Psoas muscle (tissue), 8 donors: ENCODE data around the gene CCDC60. TPM values are rescaled to one million over a fixed set of nuclear protein-coding genes. Genes with fewer than 3 reads are reported as not detected.

Experiments
- ATAC-seq, 4 donors: fragments of 200-7000 bp; cut with Tn5 transposase; one replicate each; pipeline ENCODE4 v1.9.1; 2020; ENCODE audit warnings: moderate library complexity in 3 of 4, mild to moderate bottlenecking in 2 of 4
- DNase-seq, 2 donors: peaks; one replicate each; pipeline ENCODE4 v3.0.0-alpha.2; 2020
- H3K27ac ChIP-seq: fragments of 200-600 bp; one replicate; pipeline ENCODE4 v1.8.0; 2022
- H3K27me3 ChIP-seq, 3 donors: fragments of 200-600 bp in 1 of 3; one replicate each; pipeline versions ENCODE4 v1.6.1 to v1.8.0; 2013 to 2022; ENCODE audit warnings: low read length in 2 of 3, mild to moderate bottlenecking in 2 of 3, moderate library complexity in 1 of 3; ENCODE audit not compliant: insufficient read depth in 3 of 3
- H3K36me3 ChIP-seq, 2 donors: fragments of 200-600 bp in 1 of 2; one replicate each; pipeline versions ENCODE4 v1.6.1 to v1.8.0; 2013 to 2022; ENCODE audit warnings: low read depth in 1 of 2, mild to moderate bottlenecking in 1 of 2, moderate library complexity in 1 of 2; ENCODE audit not compliant: insufficient read depth in 1 of 2
- H3K4me1 ChIP-seq: fragments of 200-600 bp; one replicate; pipeline ENCODE4 v1.8.0; 2022
- H3K4me3 ChIP-seq: fragments of 200-600 bp; one replicate; pipeline ENCODE4 v1.8.0; 2022; ENCODE audit warnings: mild to moderate bottlenecking
- H3K9me3 ChIP-seq: fragments of 200-600 bp; one replicate; pipeline ENCODE4 v1.8.0; 2022
- CTCF ChIP-seq: fragments of 200-600 bp; IDR thresholded peaks from one replicate; pipeline ENCODE4 v1.8.0; 2022; ENCODE audit warnings: antibody characterized with exemption
- WGBS, 3 donors: extraction: QIAGEN DNeasy Blood & Tissue Kit; methylation state at CpG; one replicate each; pipeline versions ENCODE4 v1.1.6 to v1.1.7; 2013; 5-methylcytosine and 5-hydroxymethylcytosine counted together
- intact Hi-C, 2 donors: fragments of 100-400 bp; cut with DNase I; formaldehyde crosslinking; loops; one replicate each; pipeline versions ENCODE4 v1.11.0 to v1.14.2; 2022
- polyA plus RNA-seq, 3 donors: library from polyadenylated mRNA; stranded (reverse); fragments of 200-250 nt; gene quantifications; one replicate each; pipeline ENCODE4 v1.2.3, GENCODE V29; 2013
- total RNA-seq, 4 donors: library from RNA; stranded (reverse); fragmentation: NEBNext Ultra II Directional in 2 of 4; extraction: Animal tissue kit (Norgen Biotek cat#: 25700) in 2 of 4; gene quantifications; one replicate each; pipeline versions ENCODE4 v1.2.1 to v1.2.4, GENCODE V29; 2021 to 2023
- donor health status: healthy with polysubstance abuse.
- donor health status: DM: no; HTN: no; CAD: no; lungs with moderate emphysema.
- donor health status: Bipolar disorder and iron deficiency.
- donor health status: healthy.
- donor health status: DM: yes; HTN: yes; CAD: no.
- donor health status: DM: no; HTN: no; CAD: no.
- donor health status: DM: no; HTN: no; CAD: no.
- donor health status: DM: yes; HTN: yes; CAD: no.

The CCDC60 gene
- total and polyA plus RNA-seq, 7 donors = not detected

- Histone ChIP-seq H3K4me3 (no peak overlapping the region), H3K27ac (no peak overlapping the region), H3K4me1 (no peaks in the 10 kb centered on the region), H3K36me3 (no peaks in the 10 kb centered on the region), H3K27me3 (no peaks in the 10 kb centered on the region), H3K9me3 (no peaks in the 10 kb centered on the region)
- no peak for TF ChIP-seq CTCF
- intact Hi-C loops = no loop called here
- no peak for ATAC-seq
- no peak for DNase-seq
- 81 to 97% (median 93%) methylated on average over 1 of the region's 1 CpG for WGBS, 3 donors
Observed at GRCh38 chr12:119573086-119573485, 238.6 kb downstream of the CCDC60 start.

GRCh38 chr12:119574255-119574654 lies 239.7 kb downstream of the CCDC60 start:
- no peak overlapping the region for H3K4me3 ChIP-seq
- no peak overlapping the region for H3K27ac ChIP-seq
- intact Hi-C loops = no loop called here
- no peak for ATAC-seq
- no peak for TF ChIP-seq CTCF
- no peaks in the 10 kb centered on the region for H3K27me3 ChIP-seq
- DNase-seq = no peak
- no peaks in the 10 kb centered on the region for H3K9me3 ChIP-seq
- 90 to 94% (median 92%) methylated on average over 1 of the region's 1 CpG for WGBS, 3 donors
- no peaks in the 10 kb centered on the region for H3K36me3 ChIP-seq
- no peaks in the 10 kb centered on the region for H3K4me1 ChIP-seq

GRCh38 chr12:119576118-119576810 lies 241.7 kb downstream of the CCDC60 start:
- Histone ChIP-seq H3K27ac (no peak overlapping the region), H3K4me1 (no peaks in the 10 kb centered on the region), H3K36me3 (no peaks in the 10 kb centered on the region), H3K9me3 (no peaks in the 10 kb centered on the region), H3K4me3 (no peak overlapping the region), H3K27me3 (no peaks in the 10 kb centered on the region)
- intact Hi-C loops = no loop called here
- WGBS, 3 donors = 63 to 69% (median 69%) methylated on average over 8 of the region's 8 CpGs
- ATAC-seq (no peak), DNase-seq (no peak)
- no peak for TF ChIP-seq CTCF

GRCh38 chr12:119576915-119577314 lies 242.4 kb downstream of the CCDC60 start:
- DNase-seq = no peak
- Histone ChIP-seq H3K4me3 (no peak overlapping the region), H3K9me3 (no peaks in the 10 kb centered on the region), H3K27me3 (no peaks in the 10 kb centered on the region), H3K27ac (no peak overlapping the region), H3K4me1 (no peaks in the 10 kb centered on the region), H3K36me3 (no peaks in the 10 kb centered on the region)
- 55 to 70% (median 59%) methylated on average over 1 of the region's 1 CpG for WGBS, 3 donors
- no peak for TF ChIP-seq CTCF
- no peak for ATAC-seq
- intact Hi-C loops = no loop called here

DNA sequence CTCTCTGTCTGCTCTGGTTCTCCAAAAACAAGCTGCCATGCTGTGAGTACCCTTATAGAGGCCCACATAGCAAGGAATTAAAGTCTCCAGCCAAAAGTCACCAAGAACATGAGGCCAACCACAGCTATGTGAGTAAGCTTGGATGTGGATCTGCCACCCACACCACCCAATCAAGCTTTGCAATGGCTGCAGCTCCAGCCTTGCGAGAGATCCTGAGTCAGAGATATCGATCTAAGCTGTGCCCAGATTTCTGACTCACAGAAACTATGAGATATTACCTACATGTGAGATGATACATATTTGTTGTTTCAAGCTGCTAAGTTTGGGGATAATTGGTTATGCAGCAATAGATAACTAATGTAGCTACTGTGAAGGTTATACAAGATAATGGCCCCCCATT lies 243.6 kb downstream of the CCDC60 start:
- TF ChIP-seq CTCF = no peak
- no peaks in the 10 kb centered on the region for H3K4me1 ChIP-seq
- H3K27me3 ChIP-seq = no peaks in the 10 kb centered on the region
- intact Hi-C loops = no loop called here
- no peak overlapping the region for H3K27ac ChIP-seq
- no peaks in the 10 kb centered on the region for H3K36me3 ChIP-seq
- H3K9me3 ChIP-seq = no peaks in the 10 kb centered on the region
- DNase-seq (no peak), ATAC-seq (no peak)
- no peak overlapping the region for H3K4me3 ChIP-seq
- 90 to 93% (median 93%) methylated on average over 2 of the region's 2 CpGs for WGBS, 3 donors
